Measurements from ENCODE around the gene ABCA6. TPM values are rescaled to one million over a fixed set of nuclear protein-coding genes. Genes with fewer than 3 reads are reported as not detected.
"Not testable (repeated sequence)": the region's sequence is repeated elsewhere in the genome, so short reads cannot be mapped to it uniquely, and the experiment has no call there.

The ABCA6 gene
- total and polyA plus RNA-seq, 10 of the 15 experiments (the other 5 are each of a cell fraction or from before 2014, with no cell fraction given), result 6.8 to 36.9 (median 12.6) TPM

DNA sequence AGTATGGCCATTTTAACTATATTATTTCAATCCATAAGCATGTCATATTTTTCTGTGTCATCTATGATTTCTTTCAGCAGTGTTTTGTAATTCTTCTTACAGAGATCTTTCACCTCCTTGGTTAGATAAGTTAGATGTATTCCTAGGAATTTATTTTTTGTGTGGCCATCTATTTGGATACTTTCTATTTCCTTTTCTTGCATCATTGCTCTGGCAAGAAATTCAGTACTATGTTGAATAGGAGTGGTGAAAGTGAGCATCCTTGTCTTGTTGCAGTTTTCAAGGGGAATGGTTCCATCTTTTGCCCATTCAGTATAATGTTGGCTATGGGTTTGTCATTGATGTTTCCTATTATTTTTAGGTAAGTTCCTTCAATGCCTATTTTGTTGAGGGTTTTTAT is 65.9 kb downstream of the ABCA6 start (continued):
- TF ChIP-seq, protein P1, sequence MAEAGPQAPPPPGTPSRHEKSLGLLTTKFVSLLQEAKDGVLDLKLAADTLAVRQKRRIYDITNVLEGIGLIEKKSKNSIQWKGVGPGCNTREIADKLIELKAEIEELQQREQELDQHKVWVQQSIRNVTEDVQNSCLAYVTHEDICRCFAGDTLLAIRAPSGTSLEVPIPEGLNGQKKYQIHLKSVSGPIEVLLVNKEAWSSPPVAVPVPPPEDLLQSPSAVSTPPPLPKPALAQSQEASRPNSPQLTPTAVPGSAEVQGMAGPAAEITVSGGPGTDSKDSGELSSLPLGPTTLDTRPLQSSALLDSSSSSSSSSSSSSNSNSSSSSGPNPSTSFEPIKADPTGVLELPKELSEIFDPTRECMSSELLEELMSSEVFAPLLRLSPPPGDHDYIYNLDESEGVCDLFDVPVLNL (IDR thresholded peaks at IDR 0.05; ENCODE audit: low read depth, low read length), result no peak
- TF ChIP-seq RCOR1 (conservative IDR thresholded peaks at IDR 0.05; ENCODE audit: low read depth, low read length), result no peak
- TF ChIP-seq DPF2 (IDR thresholded peaks at IDR 0.05), result no peak
- TF ChIP-seq MEF2A (IDR thresholded peaks at IDR 0.05; ENCODE audit: insufficient read depth, low read depth, low read length), result no peak

DNA sequence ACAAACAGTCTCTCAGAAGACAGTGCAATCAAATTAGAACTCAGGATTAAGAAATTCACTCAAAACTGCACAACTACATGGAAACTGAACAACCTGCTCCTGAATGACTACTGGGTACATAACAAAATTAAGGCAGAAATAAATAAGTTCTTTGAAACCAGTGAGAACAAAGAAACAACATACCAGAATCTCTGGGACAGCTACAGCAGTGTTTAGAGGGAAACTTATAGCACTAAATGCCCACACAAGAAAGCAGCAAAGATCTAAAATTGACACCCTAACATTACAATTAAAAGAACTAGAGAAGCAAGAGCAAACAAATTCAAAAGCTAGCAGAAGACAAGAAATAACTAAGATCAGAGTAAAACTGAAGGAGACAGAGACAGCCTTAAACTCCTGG is 68.3 kb downstream of the ABCA6 start:
- H3K27ac ChIP-seq (ENCODE audit: control insufficient read depth, insufficient read depth); H3K27me3 ChIP-seq (replicated peaks in 1 of 2; ENCODE audit: control insufficient read depth in 2 of 2, insufficient read depth in 2 of 2, low read length in 1 of 2); H3K4me3 ChIP-seq; H3K4me1 ChIP-seq (ENCODE audit: control insufficient read depth, insufficient read depth, low read length); BruUV-seq (replicated peaks); in situ Hi-C loops (cut with MboI); CTCF ChIA-PET; H4K20me1 ChIP-seq (ENCODE audit: control insufficient read depth, insufficient read depth); RAD21 ChIA-PET (ENCODE audit: unreplicated experiment); H3K9ac ChIP-seq (ENCODE audit: control insufficient read depth, insufficient read depth, low read length); H3K9me3 ChIP-seq (replicated peaks; ENCODE audit: control insufficient read depth, insufficient read depth, low read length); FAIRE-seq; intact Hi-C loops (cut with micrococcal nuclease; ENCODE audit: unreplicated experiment); POLR2A ChIA-PET; H3K79me2 ChIP-seq (ENCODE audit: control insufficient read depth, insufficient read depth, low read length); ATAC-seq; DNase-seq (ENCODE audit: low read depth, low spot score); H3K4me2 ChIP-seq (ENCODE audit: control insufficient read depth, insufficient read depth); H2AFZ ChIP-seq (ENCODE audit: control insufficient read depth, low read depth, low read length); H3K36me3 ChIP-seq (ENCODE audit: control insufficient read depth in 2 of 2, insufficient read depth in 2 of 2, low read length in 1 of 2): not testable (repeated sequence)
- SMC1A ChIA-PET (ENCODE audit: uncharacterized antibody, unreplicated experiment), result interaction anchor here (1.1 kb wide), 1 partner anchor 150 kb away, joined by 3 read pairs; no protein-coding TSS in a partner anchor

- RAD21 ChIA-PET (ENCODE audit: unreplicated experiment); H2AFZ ChIP-seq (ENCODE audit: control insufficient read depth, low read depth, low read length); in situ Hi-C loops (cut with MboI); H3K4me3 ChIP-seq; H3K36me3 ChIP-seq (ENCODE audit: control insufficient read depth in 2 of 2, insufficient read depth in 2 of 2, low read length in 1 of 2); H3K9ac ChIP-seq (ENCODE audit: control insufficient read depth, insufficient read depth, low read length); POLR2A ChIA-PET; BruUV-seq (replicated peaks); H3K4me1 ChIP-seq (ENCODE audit: control insufficient read depth, insufficient read depth, low read length); ATAC-seq; H3K4me2 ChIP-seq (ENCODE audit: control insufficient read depth, insufficient read depth); H3K79me2 ChIP-seq (ENCODE audit: control insufficient read depth, insufficient read depth, low read length); H3K27ac ChIP-seq (ENCODE audit: control insufficient read depth, insufficient read depth); intact Hi-C loops (cut with micrococcal nuclease; ENCODE audit: unreplicated experiment); H3K9me3 ChIP-seq (replicated peaks; ENCODE audit: control insufficient read depth, insufficient read depth, low read length); H4K20me1 ChIP-seq (ENCODE audit: control insufficient read depth, insufficient read depth); H3K27me3 ChIP-seq (replicated peaks in 1 of 2; ENCODE audit: control insufficient read depth in 2 of 2, insufficient read depth in 2 of 2, low read length in 1 of 2); CTCF ChIA-PET; FAIRE-seq; DNase-seq (ENCODE audit: low read depth, low spot score): not testable (repeated sequence)
- 95% methylated on average over 1 of the region's 1 CpG for WGBS (ENCODE audit: insufficient coverage, insufficient replicate concordance, low lambda C conversion rate, missing lambda C conversion rate)
- SMC1A ChIA-PET (ENCODE audit: uncharacterized antibody, unreplicated experiment), result interaction anchor here (1.1 to 1.3 kb wide), 2 partner anchors 13 to 151 kb away, joined by 3 read pairs; no protein-coding TSS in a partner anchor
Measured at GRCh38 chr17:69072803-69073256, 68.9 kb downstream of the ABCA6 start.

DNA sequence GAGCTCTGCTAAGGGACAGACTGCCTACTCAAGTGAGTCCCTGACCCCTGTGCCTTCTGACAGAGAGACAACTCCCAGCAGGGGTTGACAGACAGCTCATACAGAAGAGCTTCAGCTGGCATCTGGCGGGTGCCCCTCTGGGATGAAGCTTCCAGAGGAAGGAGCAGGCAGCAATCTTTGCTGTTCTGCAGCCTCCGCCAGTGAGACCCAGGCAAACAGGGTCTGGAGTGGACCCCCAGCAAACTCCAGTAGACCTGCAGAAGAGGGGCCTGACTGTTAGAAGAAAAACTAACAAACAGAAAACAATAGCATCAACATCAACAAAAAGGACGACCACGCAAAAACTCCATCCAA is 70.5 kb downstream of the ABCA6 start:
- H3K27ac ChIP-seq (ENCODE audit: control insufficient read depth, insufficient read depth); RAD21 ChIA-PET (ENCODE audit: unreplicated experiment); H3K4me3 ChIP-seq; POLR2A ChIA-PET; H3K9ac ChIP-seq (ENCODE audit: control insufficient read depth, insufficient read depth, low read length); ATAC-seq; FAIRE-seq; H3K4me2 ChIP-seq (ENCODE audit: control insufficient read depth, insufficient read depth); H3K4me1 ChIP-seq (ENCODE audit: control insufficient read depth, insufficient read depth, low read length); in situ Hi-C loops (cut with MboI); intact Hi-C loops (cut with micrococcal nuclease; ENCODE audit: unreplicated experiment); BruUV-seq (replicated peaks); H4K20me1 ChIP-seq (ENCODE audit: control insufficient read depth, insufficient read depth); H3K27me3 ChIP-seq (replicated peaks in 1 of 2; ENCODE audit: control insufficient read depth in 2 of 2, insufficient read depth in 2 of 2, low read length in 1 of 2); H3K9me3 ChIP-seq (replicated peaks; ENCODE audit: control insufficient read depth, insufficient read depth, low read length); H2AFZ ChIP-seq (ENCODE audit: control insufficient read depth, low read depth, low read length); DNase-seq (ENCODE audit: low read depth, low spot score); H3K36me3 ChIP-seq (ENCODE audit: control insufficient read depth in 2 of 2, insufficient read depth in 2 of 2, low read length in 1 of 2); H3K79me2 ChIP-seq (ENCODE audit: control insufficient read depth, insufficient read depth, low read length): not testable (repeated sequence)
- CTCF ChIA-PET, result interaction anchor here (1.0 kb wide), 1 partner anchor 32 kb away, joined by 3 read pairs; no protein-coding TSS in a partner anchor
- 96% methylated on average over 4 of the region's 4 CpGs for WGBS (ENCODE audit: insufficient coverage, insufficient replicate concordance, low lambda C conversion rate, missing lambda C conversion rate)
- SMC1A ChIA-PET (ENCODE audit: uncharacterized antibody, unreplicated experiment), result interaction anchor here (1.0 kb wide), 1 partner anchor 44 kb away, joined by 3 read pairs; no protein-coding TSS in a partner anchor
